GM21786 (cell line): ENCODE measurements around the gene CNTNAP2.
A peak's percentile ranks its signal among the peaks of the same experiment; 100 is the strongest.

Experiments
- ATAC-seq: cut with Tn5 transposase; IDR thresholded peaks from one replicate; pipeline ENCODE4 v1.9.1; 2021; ENCODE audit not compliant: unreplicated experiment

Gene CNTNAP2

GRCh38 chr7:147516391-147516790 is 1399.8 kb downstream of the CNTNAP2 start:
- no peak for ATAC-seq

GRCh38 chr7:147519062-147519461 is 1402.5 kb downstream of the CNTNAP2 start:
- no peak for ATAC-seq

GRCh38 chr7:147523056-147523455 is 1406.5 kb downstream of the CNTNAP2 start:
- no peak for ATAC-seq

- no peak for ATAC-seq
Observed at GRCh38 chr7:147524726-147525250, 1408.2 kb downstream of the CNTNAP2 start.

- no peak for ATAC-seq
Observed at GRCh38 chr7:147525325-147525724, 1408.7 kb downstream of the CNTNAP2 start.

- no peak for ATAC-seq
Observed at GRCh38 chr7:147535701-147536111, 1419.1 kb downstream of the CNTNAP2 start.

GRCh38 chr7:147539685-147540084 is 1423.1 kb downstream of the CNTNAP2 start:
- no peak for ATAC-seq

GRCh38 chr7:147540743-147541142 is 1424.1 kb downstream of the CNTNAP2 start:
- ATAC-seq: no peak

- no peak for ATAC-seq
Observed at GRCh38 chr7:147541261-147541660, 1424.7 kb downstream of the CNTNAP2 start.

GRCh38 chr7:147547252-147547897 is 1430.8 kb downstream of the CNTNAP2 start:
- no peak for ATAC-seq

GRCh38 chr7:147556317-147556716 is 1439.7 kb downstream of the CNTNAP2 start:
- no peak for ATAC-seq

GRCh38 chr7:147563669-147564068 is 1447.1 kb downstream of the CNTNAP2 start:
- ATAC-seq: peak; percentile 65

- ATAC-seq: no peak
Observed at GRCh38 chr7:147564786-147565476, 1448.3 kb downstream of the CNTNAP2 start.

GRCh38 chr7:147567043-147567442 is 1450.4 kb downstream of the CNTNAP2 start:
- ATAC-seq: no peak

GRCh38 chr7:147569116-147569913 is 1452.7 kb downstream of the CNTNAP2 start:
- ATAC-seq: no peak

- no peak for ATAC-seq
Observed at GRCh38 chr7:147570390-147570789, 1453.8 kb downstream of the CNTNAP2 start.

GRCh38 chr7:147571436-147572185 is 1455.0 kb downstream of the CNTNAP2 start:
- ATAC-seq: no peak

GRCh38 chr7:147578196-147578595 is 1461.6 kb downstream of the CNTNAP2 start:
- ATAC-seq: no peak

- ATAC-seq: no peak
Observed at GRCh38 chr7:147579148-147579547, 1462.5 kb downstream of the CNTNAP2 start.

- ATAC-seq: no peak
Observed at GRCh38 chr7:147584771-147585193, 1468.2 kb downstream of the CNTNAP2 start.

- no peak for ATAC-seq
Observed at GRCh38 chr7:147586110-147586509, 1469.5 kb downstream of the CNTNAP2 start.
